Caco-2 (cell line): ENCODE data around the gene SEC14L1. TPM values are rescaled to one million over a fixed set of nuclear protein-coding genes. Genes with fewer than 3 reads are reported as not detected.

Source experiments
- BruUV-seq: library from RNA; stranded (reverse); fragments of 400-500 nt; replicated peaks from 2 replicates; lab custom pipeline; 2021; lab: Mats Ljungman, UMichigan
- CTCF ChIA-PET: fragments of 300-600 bp; sonication (Branson Sonifier 250); formaldehyde crosslinking; loops from one replicate; lab custom pipeline; 2022; ENCODE audit warnings: antibody characterized with exemption; lab: Charles Lee
- POLR2A ChIA-PET: fragments of 300-600 bp; sonication (Branson Sonifier 250); formaldehyde crosslinking; loops from one replicate; lab custom pipeline; 2022; ENCODE audit warnings: antibody characterized with exemption; lab: Charles Lee
- DNase-seq, 2 experiments: peaks; one replicate each; pipeline versions ENCODE4 v3.0.0 to v3.0.0-alpha.2; 2020 to 2022
- H3K27me3 ChIP-seq: replicated peaks from 2 replicates; pipeline ENCODE4 v1.6.0; 2011; ENCODE audit warnings: low read length; ENCODE audit not compliant: control insufficient read depth, insufficient read depth
- H3K36me3 ChIP-seq: 2 replicates; pipeline ENCODE4 v1.5.1; 2011; ENCODE audit warnings: low read length; ENCODE audit not compliant: control insufficient read depth, insufficient read depth
- H3K4me1 ChIP-seq: fragments of 250-450 bp; sonication (Bioruptor Pico); 2 replicates; pipeline ENCODE4 v1.5.1; 2020; ENCODE audit warnings: mild to moderate bottlenecking
- H3K4me3 ChIP-seq: 2 replicates; pipeline ENCODE4 v1.5.1; 2011; ENCODE audit warnings: low read depth, mild to moderate bottlenecking, control low read depth, low read length
- H3K9me3 ChIP-seq: fragments of 250-450 bp; sonication (Bioruptor Pico); 2 replicates; pipeline ENCODE4 v1.5.1; 2020; ENCODE audit warnings: mild to moderate bottlenecking, moderate library complexity
- H3K27ac Mint-ChIP-seq: one replicate; pipeline ENCODE4 v1.8.0; 2022; ENCODE audit warnings: mixed read lengths; ENCODE audit not compliant: unreplicated experiment
- H3K27me3 Mint-ChIP-seq: one replicate; pipeline ENCODE4 v1.8.0; 2022; ENCODE audit warnings: mixed read lengths; ENCODE audit not compliant: insufficient read depth, unreplicated experiment
- H3K36me3 Mint-ChIP-seq: one replicate; pipeline ENCODE4 v1.8.0; 2022; ENCODE audit warnings: mild to moderate bottlenecking, mixed read lengths; ENCODE audit not compliant: insufficient read depth, unreplicated experiment
- H3K4me1 Mint-ChIP-seq: one replicate; pipeline ENCODE4 v1.8.0; 2022; ENCODE audit warnings: low read depth, mixed read lengths; ENCODE audit not compliant: unreplicated experiment
- H3K4me3 Mint-ChIP-seq: one replicate; pipeline ENCODE4 v1.8.0; 2022; ENCODE audit warnings: mild to moderate bottlenecking, moderate library complexity, mixed read lengths; ENCODE audit not compliant: unreplicated experiment
- H3K9me3 Mint-ChIP-seq: one replicate; pipeline ENCODE4 v1.8.0; 2022; ENCODE audit warnings: mixed read lengths; ENCODE audit not compliant: unreplicated experiment
- CTCF ChIP-seq, 2 experiments: fragments of 200-600 bp in 1 of 2; IDR thresholded peaks; 1 replicate in 1 of 2; 2 replicates in 1 of 2; pipeline versions ENCODE4 v1.5.1 to v1.8.0; 2011 to 2022; ENCODE audit warnings: antibody characterized with exemption in 1 of 2, control low read depth in 1 of 2, inconsistent platforms in 1 of 2, low read depth in 1 of 2, low read length in 1 of 2, mild to moderate bottlenecking in 1 of 2, moderate library complexity in 1 of 2; ENCODE audit not compliant: insufficient read depth in 1 of 2, severe bottlenecking in 1 of 2, unreplicated experiment in 1 of 2
- intact Hi-C: fragments of 100-400 bp; cut with micrococcal nuclease; formaldehyde crosslinking; loops from one replicate; pipeline ENCODE4 v1.10.0; 2022; ENCODE audit not compliant: unreplicated experiment
- total RNA-seq: library from RNA; stranded (reverse); gene quantifications from 2 replicates; pipeline ENCODE4 v1.2.3, GENCODE V29; 2022

The SEC14L1 gene
- total RNA-seq, 1 experiment from 2014 or later: 92.0 TPM

GRCh38 chr17:77203436-77203835 lies 62.7 kb downstream of the SEC14L1 start:
- ChIA-PET POLR2A (no interaction called here), CTCF (no interaction called here)
- H3K27ac Mint-ChIP-seq: peak overlapping the region; percentile 30
- H3K9me3 Mint-ChIP-seq: no peaks in the 10 kb centered on the region
- peaks cover 87% of the 10 kb centered on the region for H3K36me3 Mint-ChIP-seq
- H3K36me3 ChIP-seq: peaks cover 4% of the 10 kb centered on the region
- DNase-seq: no peak
- H3K9me3 ChIP-seq: no peaks in the 10 kb centered on the region
- intact Hi-C loops: no loop called here
- H3K4me3 ChIP-seq: no peak overlapping the region
- no peak overlapping the region for H3K4me3 Mint-ChIP-seq
- H3K27me3 ChIP-seq: no peaks in the 10 kb centered on the region
- no peaks in the 10 kb centered on the region for H3K27me3 Mint-ChIP-seq
- peaks cover 5% of the 10 kb centered on the region for H3K4me1 Mint-ChIP-seq
- TF ChIP-seq CTCF (IDR thresholded peaks at IDR 0.05; ENCODE audit: insufficient read depth in 1 of 2, low read depth in 1 of 2, low read length in 1 of 2, severe bottlenecking in 1 of 2, unreplicated experiment in 1 of 2): no peak
- BruUV-seq: no TSS peak
- H3K4me1 ChIP-seq: peaks cover 10% of the 10 kb centered on the region

GRCh38 chr17:77203846-77204245 lies 63.1 kb downstream of the SEC14L1 start:
- no TSS peak for BruUV-seq
- H3K4me1 ChIP-seq: peaks cover 13% of the 10 kb centered on the region
- TF ChIP-seq CTCF (IDR thresholded peaks at IDR 0.05; ENCODE audit: insufficient read depth in 1 of 2, low read depth in 1 of 2, low read length in 1 of 2, severe bottlenecking in 1 of 2, unreplicated experiment in 1 of 2): no peak
- intact Hi-C loops: no loop called here
- peaks cover 4% of the 10 kb centered on the region for H3K36me3 ChIP-seq
- H3K4me1 Mint-ChIP-seq: peaks cover 8% of the 10 kb centered on the region
- H3K27me3 ChIP-seq: no peaks in the 10 kb centered on the region
- H3K36me3 Mint-ChIP-seq: peaks cover 86% of the 10 kb centered on the region
- no peak for DNase-seq
- H3K4me3 Mint-ChIP-seq: no peak overlapping the region
- ChIA-PET CTCF (no interaction called here), POLR2A (interaction anchor here (0.5 kb wide), 1 partner anchor 140 kb away, joined by 5 read pairs; no protein-coding TSS in a partner anchor)
- H3K9me3 Mint-ChIP-seq: no peaks in the 10 kb centered on the region
- H3K9me3 ChIP-seq: no peaks in the 10 kb centered on the region
- H3K4me3 ChIP-seq: no peak overlapping the region
- no peaks in the 10 kb centered on the region for H3K27me3 Mint-ChIP-seq
- H3K27ac Mint-ChIP-seq: peak overlapping the region; percentile 30

GRCh38 chr17:77204536-77204935 lies 63.8 kb downstream of the SEC14L1 start:
- Histone ChIP-seq H3K27me3 (no peaks in the 10 kb centered on the region), H3K4me1 (peaks cover 13% of the 10 kb centered on the region), H3K9me3 (no peaks in the 10 kb centered on the region), H3K36me3 (peaks cover 4% of the 10 kb centered on the region), H3K4me3 (no peak overlapping the region)
- Mint-ChIP-seq H3K9me3 (no peaks in the 10 kb centered on the region), H3K4me1 (peaks cover 8% of the 10 kb centered on the region), H3K27ac (no peak overlapping the region), H3K4me3 (no peak overlapping the region), H3K36me3 (peaks cover 85% of the 10 kb centered on the region), H3K27me3 (no peaks in the 10 kb centered on the region)
- intact Hi-C loops: no loop called here
- ChIA-PET CTCF (no interaction called here), POLR2A (interaction anchor here (0.5 kb wide), 1 partner anchor 139 kb away, joined by 5 read pairs; no protein-coding TSS in a partner anchor)
- no TSS peak for BruUV-seq
- TF ChIP-seq CTCF (IDR thresholded peaks at IDR 0.05; ENCODE audit: insufficient read depth in 1 of 2, low read depth in 1 of 2, low read length in 1 of 2, severe bottlenecking in 1 of 2, unreplicated experiment in 1 of 2): no peak
- no peak for DNase-seq
